ENCODE measurements around the gene HOXC12.

HOXC12 gene

GRCh38 chr12:53985692-53985993 is 30.9 kb downstream of the HOXC12 start:
- H3K4me3 ChIP-seq (ENCODE audit: low read length) = no peak overlapping the region
- no peak overlapping the region for H3K27ac ChIP-seq (ENCODE audit: low read length)
- H3K9me3 ChIP-seq (ENCODE audit: control insufficient read depth, low read depth, low read length) = no peaks in the 10 kb centered on the region
- H3K9ac ChIP-seq (ENCODE audit: low read length) = no peak overlapping the region
- no peaks in the 10 kb centered on the region for H3K4me1 ChIP-seq (ENCODE audit: control insufficient read depth, low read depth, low read length)
- no peaks in the 10 kb centered on the region for H3K36me3 ChIP-seq (ENCODE audit: control insufficient read depth, low read depth, low read length)
- H3K27me3 ChIP-seq (ENCODE audit: control insufficient read depth, insufficient read depth, low read length) = peaks cover 100% of the 10 kb centered on the region

- H3K4me1 ChIP-seq (ENCODE audit: control insufficient read depth, low read depth, low read length) = no peaks in the 10 kb centered on the region
Observed at GRCh38 chr12:53985994-53986685, 31.4 kb downstream of the HOXC12 start.

GRCh38 chr12:53986686-53987483 is 32.2 kb downstream of the HOXC12 start:
- H3K36me3 ChIP-seq (ENCODE audit: control insufficient read depth, low read depth, low read length) = no peaks in the 10 kb centered on the region
- no peak overlapping the region for H3K27ac ChIP-seq (ENCODE audit: low read length)
- no peak overlapping the region for H3K4me3 ChIP-seq (ENCODE audit: low read length)
- H3K9ac ChIP-seq (ENCODE audit: low read length) = no peak overlapping the region
- H3K27me3 ChIP-seq (ENCODE audit: control insufficient read depth, insufficient read depth, low read length) = peaks cover 100% of the 10 kb centered on the region
- no peaks in the 10 kb centered on the region for H3K9me3 ChIP-seq (ENCODE audit: control insufficient read depth, low read depth, low read length)
- H3K4me1 ChIP-seq (ENCODE audit: control insufficient read depth, low read depth, low read length) = no peaks in the 10 kb centered on the region

More at GRCh38 chr12:53985994-53986685, 31.4 kb downstream of the HOXC12 start:
- H3K9me3 ChIP-seq (ENCODE audit: control insufficient read depth, low read depth, low read length) = no peaks in the 10 kb centered on the region
- no peak overlapping the region for H3K4me3 ChIP-seq (ENCODE audit: low read length)
- peaks cover 100% of the 10 kb centered on the region for H3K27me3 ChIP-seq (ENCODE audit: control insufficient read depth, insufficient read depth, low read length)
- no peaks in the 10 kb centered on the region for H3K36me3 ChIP-seq (ENCODE audit: control insufficient read depth, low read depth, low read length)
- no peak overlapping the region for H3K27ac ChIP-seq (ENCODE audit: low read length)
- no peak overlapping the region for H3K9ac ChIP-seq (ENCODE audit: low read length)

- Histone ChIP-seq H3K4me3 (ENCODE audit: low read length) (no peak overlapping the region), H3K4me1 (ENCODE audit: control insufficient read depth, low read depth, low read length) (no peaks in the 10 kb centered on the region), H3K36me3 (ENCODE audit: control insufficient read depth, low read depth, low read length) (no peaks in the 10 kb centered on the region), H3K27ac (ENCODE audit: low read length) (no peak overlapping the region), H3K9me3 (ENCODE audit: control insufficient read depth, low read depth, low read length) (no peaks in the 10 kb centered on the region), H3K9ac (ENCODE audit: low read length) (no peak overlapping the region), H3K27me3 (ENCODE audit: control insufficient read depth, insufficient read depth, low read length) (peaks cover 100% of the 10 kb centered on the region)
Observed at GRCh38 chr12:53987787-53988230, 33.1 kb downstream of the HOXC12 start.

- H3K36me3 ChIP-seq (ENCODE audit: control insufficient read depth, low read depth, low read length) = no peaks in the 10 kb centered on the region
- no peaks in the 10 kb centered on the region for H3K9me3 ChIP-seq (ENCODE audit: control insufficient read depth, low read depth, low read length)
- peaks cover 100% of the 10 kb centered on the region for H3K27me3 ChIP-seq (ENCODE audit: control insufficient read depth, insufficient read depth, low read length)
- no peak overlapping the region for H3K9ac ChIP-seq (ENCODE audit: low read length)
- H3K4me3 ChIP-seq (ENCODE audit: low read length) = no peak overlapping the region
- H3K27ac ChIP-seq (ENCODE audit: low read length) = no peak overlapping the region
- H3K4me1 ChIP-seq (ENCODE audit: control insufficient read depth, low read depth, low read length) = no peaks in the 10 kb centered on the region
Observed at GRCh38 chr12:53988541-53989226, 34.0 kb downstream of the HOXC12 start.

GRCh38 chr12:53989227-53990113 is 34.8 kb downstream of the HOXC12 start:
- H3K9me3 ChIP-seq (ENCODE audit: control insufficient read depth, low read depth, low read length) = no peaks in the 10 kb centered on the region
- no peaks in the 10 kb centered on the region for H3K4me1 ChIP-seq (ENCODE audit: control insufficient read depth, low read depth, low read length)
- no peak overlapping the region for H3K9ac ChIP-seq (ENCODE audit: low read length)
- H3K36me3 ChIP-seq (ENCODE audit: control insufficient read depth, low read depth, low read length) = no peaks in the 10 kb centered on the region
- peaks cover 100% of the 10 kb centered on the region for H3K27me3 ChIP-seq (ENCODE audit: control insufficient read depth, insufficient read depth, low read length)
- H3K4me3 ChIP-seq (ENCODE audit: low read length) = no peak overlapping the region
- H3K27ac ChIP-seq (ENCODE audit: low read length) = no peak overlapping the region

- H3K4me1 ChIP-seq (ENCODE audit: control insufficient read depth, low read depth, low read length) = peaks cover 4% of the 10 kb centered on the region
- no peak overlapping the region for H3K9ac ChIP-seq (ENCODE audit: low read length)
- H3K27me3 ChIP-seq (ENCODE audit: control insufficient read depth, insufficient read depth, low read length) = peaks cover 100% of the 10 kb centered on the region
- H3K9me3 ChIP-seq (ENCODE audit: control insufficient read depth, low read depth, low read length) = no peaks in the 10 kb centered on the region
- no peak overlapping the region for H3K4me3 ChIP-seq (ENCODE audit: low read length)
- no peak overlapping the region for H3K27ac ChIP-seq (ENCODE audit: low read length)
- no peaks in the 10 kb centered on the region for H3K36me3 ChIP-seq (ENCODE audit: control insufficient read depth, low read depth, low read length)
Observed at GRCh38 chr12:53990311-53991076, 35.8 kb downstream of the HOXC12 start.

GRCh38 chr12:53991077-53991460 is 36.4 kb downstream of the HOXC12 start:
- Histone ChIP-seq H3K9me3 (ENCODE audit: control insufficient read depth, low read depth, low read length) (no peaks in the 10 kb centered on the region), H3K27ac (ENCODE audit: low read length) (no peak overlapping the region), H3K27me3 (ENCODE audit: control insufficient read depth, insufficient read depth, low read length) (peaks cover 100% of the 10 kb centered on the region), H3K4me3 (ENCODE audit: low read length) (no peak overlapping the region), H3K4me1 (ENCODE audit: control insufficient read depth, low read depth, low read length) (peaks cover 4% of the 10 kb centered on the region), H3K9ac (ENCODE audit: low read length) (no peak overlapping the region), H3K36me3 (ENCODE audit: control insufficient read depth, low read depth, low read length) (no peaks in the 10 kb centered on the region)

GRCh38 chr12:53992377-53992889 is 37.7 kb downstream of the HOXC12 start:
- Histone ChIP-seq H3K27me3 (ENCODE audit: control insufficient read depth, insufficient read depth, low read length) (peaks cover 100% of the 10 kb centered on the region), H3K9me3 (ENCODE audit: control insufficient read depth, low read depth, low read length) (no peaks in the 10 kb centered on the region), H3K9ac (ENCODE audit: low read length) (no peak overlapping the region), H3K27ac (ENCODE audit: low read length) (no peak overlapping the region), H3K4me3 (ENCODE audit: low read length) (no peak overlapping the region), H3K36me3 (ENCODE audit: control insufficient read depth, low read depth, low read length) (no peaks in the 10 kb centered on the region), H3K4me1 (ENCODE audit: control insufficient read depth, low read depth, low read length) (peaks cover 7% of the 10 kb centered on the region)

GRCh38 chr12:53993162-53994008 is 38.7 kb downstream of the HOXC12 start:
- H3K4me1 ChIP-seq (ENCODE audit: control insufficient read depth, low read depth, low read length) = peaks cover 7% of the 10 kb centered on the region
- no peak overlapping the region for H3K9ac ChIP-seq (ENCODE audit: low read length)
- peaks cover 100% of the 10 kb centered on the region for H3K27me3 ChIP-seq (ENCODE audit: control insufficient read depth, insufficient read depth, low read length)
- no peak overlapping the region for H3K27ac ChIP-seq (ENCODE audit: low read length)
- no peaks in the 10 kb centered on the region for H3K36me3 ChIP-seq (ENCODE audit: control insufficient read depth, low read depth, low read length)
- H3K4me3 ChIP-seq (ENCODE audit: low read length) = no peak overlapping the region
- no peaks in the 10 kb centered on the region for H3K9me3 ChIP-seq (ENCODE audit: control insufficient read depth, low read depth, low read length)
